Measurements from ENCODE around the gene NCEH1. TPM values are rescaled to one million over a fixed set of nuclear protein-coding genes. Genes with fewer than 3 reads are reported as not detected.

Gene NCEH1
- total RNA-seq, 1 experiment from 2014 or later, result 4.5 TPM

GRCh38 chr3:172586436-172586835 lies 124.4 kb downstream of the NCEH1 start:
- Mint-ChIP-seq H3K9me3 (peaks cover 7% of the 10 kb centered on the region), H3K36me3 (no peaks in the 10 kb centered on the region), H3K4me1 (no peaks in the 10 kb centered on the region), H3K27ac (no peak overlapping the region), H3K27me3 (ENCODE audit: low read depth) (no peaks in the 10 kb centered on the region), H3K4me3 (no peak overlapping the region)
- TF ChIP-seq HMGA2 (CRISPR knock-in tag; IDR thresholded peaks at IDR 0.05), result no peak
- TF ChIP-seq MAX (CRISPR knock-in tag; IDR thresholded peaks at IDR 0.05), result no peak
- DNase-seq (ENCODE audit: low spot score), result no peak
- ATAC-seq, result no peak
- CTCF ChIA-PET, result interaction anchor here (0.6 to 1.7 kb wide), 2 partner anchors 10 to 40 kb away, joined by 4 to 5 read pairs; no protein-coding TSS in a partner anchor
- POLR2A ChIA-PET, result no interaction called here

GRCh38 chr3:172585954-172586353 lies 124.9 kb downstream of the NCEH1 start:
- CTCF ChIA-PET, result interaction anchor here (1.7 kb wide), 1 partner anchor 10 kb away, joined by 4 read pairs; no protein-coding TSS in a partner anchor
- no peaks in the 10 kb centered on the region for H3K4me1 Mint-ChIP-seq
- DNase-seq (ENCODE audit: low spot score) (no peak), ATAC-seq (no peak)
- H3K4me3 Mint-ChIP-seq, result no peak overlapping the region
- H3K27me3 Mint-ChIP-seq (ENCODE audit: low read depth), result no peaks in the 10 kb centered on the region
- POLR2A ChIA-PET, result no interaction called here
- H3K27ac Mint-ChIP-seq, result no peak overlapping the region
- H3K9me3 Mint-ChIP-seq, result peaks cover 7% of the 10 kb centered on the region
- H3K36me3 Mint-ChIP-seq, result no peaks in the 10 kb centered on the region
- TF ChIP-seq ELF4 (CRISPR knock-in tag; IDR thresholded peaks at IDR 0.05; ENCODE audit: low read depth) (no peak), ZNF232 (CRISPR knock-in tag; IDR thresholded peaks at IDR 0.05) (no peak), ZNF219 (CRISPR knock-in tag; IDR thresholded peaks at IDR 0.05; ENCODE audit: borderline replicate concordance) (no peak), HMGA2 (CRISPR knock-in tag; IDR thresholded peaks at IDR 0.05) (no peak), USF2 (CRISPR knock-in tag; IDR thresholded peaks at IDR 0.05) (no peak), RORB (CRISPR knock-in tag; IDR thresholded peaks at IDR 0.05) (no peak), NFYB (CRISPR knock-in tag; conservative IDR thresholded peaks at IDR 0.05; ENCODE audit: low read depth) (no peak), ZBTB21 (CRISPR knock-in tag; IDR thresholded peaks at IDR 0.05; ENCODE audit: borderline replicate concordance) (no peak)
- TF ChIP-seq, protein P1, sequence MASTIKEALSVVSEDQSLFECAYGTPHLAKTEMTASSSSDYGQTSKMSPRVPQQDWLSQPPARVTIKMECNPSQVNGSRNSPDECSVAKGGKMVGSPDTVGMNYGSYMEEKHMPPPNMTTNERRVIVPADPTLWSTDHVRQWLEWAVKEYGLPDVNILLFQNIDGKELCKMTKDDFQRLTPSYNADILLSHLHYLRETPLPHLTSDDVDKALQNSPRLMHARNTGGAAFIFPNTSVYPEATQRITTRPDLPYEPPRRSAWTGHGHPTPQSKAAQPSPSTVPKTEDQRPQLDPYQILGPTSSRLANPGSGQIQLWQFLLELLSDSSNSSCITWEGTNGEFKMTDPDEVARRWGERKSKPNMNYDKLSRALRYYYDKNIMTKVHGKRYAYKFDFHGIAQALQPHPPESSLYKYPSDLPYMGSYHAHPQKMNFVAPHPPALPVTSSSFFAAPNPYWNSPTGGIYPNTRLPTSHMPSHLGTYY (CRISPR knock-in tag; IDR thresholded peaks at IDR 0.05), result no peak
- TF ChIP-seq, protein P2, sequence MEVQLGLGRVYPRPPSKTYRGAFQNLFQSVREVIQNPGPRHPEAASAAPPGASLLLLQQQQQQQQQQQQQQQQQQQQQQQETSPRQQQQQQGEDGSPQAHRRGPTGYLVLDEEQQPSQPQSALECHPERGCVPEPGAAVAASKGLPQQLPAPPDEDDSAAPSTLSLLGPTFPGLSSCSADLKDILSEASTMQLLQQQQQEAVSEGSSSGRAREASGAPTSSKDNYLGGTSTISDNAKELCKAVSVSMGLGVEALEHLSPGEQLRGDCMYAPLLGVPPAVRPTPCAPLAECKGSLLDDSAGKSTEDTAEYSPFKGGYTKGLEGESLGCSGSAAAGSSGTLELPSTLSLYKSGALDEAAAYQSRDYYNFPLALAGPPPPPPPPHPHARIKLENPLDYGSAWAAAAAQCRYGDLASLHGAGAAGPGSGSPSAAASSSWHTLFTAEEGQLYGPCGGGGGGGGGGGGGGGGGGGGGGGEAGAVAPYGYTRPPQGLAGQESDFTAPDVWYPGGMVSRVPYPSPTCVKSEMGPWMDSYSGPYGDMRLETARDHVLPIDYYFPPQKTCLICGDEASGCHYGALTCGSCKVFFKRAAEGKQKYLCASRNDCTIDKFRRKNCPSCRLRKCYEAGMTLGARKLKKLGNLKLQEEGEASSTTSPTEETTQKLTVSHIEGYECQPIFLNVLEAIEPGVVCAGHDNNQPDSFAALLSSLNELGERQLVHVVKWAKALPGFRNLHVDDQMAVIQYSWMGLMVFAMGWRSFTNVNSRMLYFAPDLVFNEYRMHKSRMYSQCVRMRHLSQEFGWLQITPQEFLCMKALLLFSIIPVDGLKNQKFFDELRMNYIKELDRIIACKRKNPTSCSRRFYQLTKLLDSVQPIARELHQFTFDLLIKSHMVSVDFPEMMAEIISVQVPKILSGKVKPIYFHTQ (CRISPR knock-in tag; IDR thresholded peaks at IDR 0.05), result no peak
- TF ChIP-seq, protein P3, sequence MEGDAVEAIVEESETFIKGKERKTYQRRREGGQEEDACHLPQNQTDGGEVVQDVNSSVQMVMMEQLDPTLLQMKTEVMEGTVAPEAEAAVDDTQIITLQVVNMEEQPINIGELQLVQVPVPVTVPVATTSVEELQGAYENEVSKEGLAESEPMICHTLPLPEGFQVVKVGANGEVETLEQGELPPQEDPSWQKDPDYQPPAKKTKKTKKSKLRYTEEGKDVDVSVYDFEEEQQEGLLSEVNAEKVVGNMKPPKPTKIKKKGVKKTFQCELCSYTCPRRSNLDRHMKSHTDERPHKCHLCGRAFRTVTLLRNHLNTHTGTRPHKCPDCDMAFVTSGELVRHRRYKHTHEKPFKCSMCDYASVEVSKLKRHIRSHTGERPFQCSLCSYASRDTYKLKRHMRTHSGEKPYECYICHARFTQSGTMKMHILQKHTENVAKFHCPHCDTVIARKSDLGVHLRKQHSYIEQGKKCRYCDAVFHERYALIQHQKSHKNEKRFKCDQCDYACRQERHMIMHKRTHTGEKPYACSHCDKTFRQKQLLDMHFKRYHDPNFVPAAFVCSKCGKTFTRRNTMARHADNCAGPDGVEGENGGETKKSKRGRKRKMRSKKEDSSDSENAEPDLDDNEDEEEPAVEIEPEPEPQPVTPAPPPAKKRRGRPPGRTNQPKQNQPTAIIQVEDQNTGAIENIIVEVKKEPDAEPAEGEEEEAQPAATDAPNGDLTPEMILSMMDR (IDR thresholded peaks at IDR 0.05), result no peak

DNA sequence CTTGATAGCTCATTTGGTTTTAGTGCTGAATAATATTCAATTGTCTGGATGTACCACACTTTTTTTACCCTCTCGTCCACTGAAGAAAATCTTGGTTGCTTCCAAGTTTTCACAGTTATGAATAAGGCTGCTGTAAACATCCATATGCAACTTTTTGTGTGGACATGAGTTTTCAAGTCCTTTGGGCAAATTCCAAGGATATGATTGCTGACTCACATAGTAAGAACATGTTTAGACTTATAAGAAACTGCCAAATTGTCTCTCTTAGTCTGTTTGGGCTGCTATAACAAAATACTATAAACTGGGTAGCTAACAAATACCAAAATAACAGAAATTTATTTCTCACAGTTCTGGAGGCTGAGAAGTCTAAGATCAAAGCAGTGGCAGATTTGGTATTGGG lies 128.2 kb downstream of the NCEH1 start:
- no peak for ATAC-seq
- H3K36me3 Mint-ChIP-seq, result no peaks in the 10 kb centered on the region
- H3K4me1 Mint-ChIP-seq, result no peaks in the 10 kb centered on the region
- H3K27me3 Mint-ChIP-seq (ENCODE audit: low read depth), result no peaks in the 10 kb centered on the region
- CTCF ChIA-PET, result interaction anchor here (1.3 kb wide), 1 partner anchor 105 kb away, joined by 5 read pairs; no protein-coding TSS in a partner anchor
- DNase-seq (ENCODE audit: low spot score), result no peak
- no peaks in the 10 kb centered on the region for H3K9me3 Mint-ChIP-seq
- no peak overlapping the region for H3K27ac Mint-ChIP-seq
- POLR2A ChIA-PET, result no interaction called here
- H3K4me3 Mint-ChIP-seq, result no peak overlapping the region
- TF ChIP-seq, protein P4, sequence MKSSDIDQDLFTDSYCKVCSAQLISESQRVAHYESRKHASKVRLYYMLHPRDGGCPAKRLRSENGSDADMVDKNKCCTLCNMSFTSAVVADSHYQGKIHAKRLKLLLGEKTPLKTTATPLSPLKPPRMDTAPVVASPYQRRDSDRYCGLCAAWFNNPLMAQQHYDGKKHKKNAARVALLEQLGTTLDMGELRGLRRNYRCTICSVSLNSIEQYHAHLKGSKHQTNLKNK (CRISPR knock-in tag; IDR thresholded peaks at IDR 0.05), result no peak
- TF ChIP-seq FOXK1 (CRISPR knock-in tag; IDR thresholded peaks at IDR 0.05), result no peak
- no peak for TF ChIP-seq ZNF219 (CRISPR knock-in tag; IDR thresholded peaks at IDR 0.05; ENCODE audit: borderline replicate concordance)
- no peak for TF ChIP-seq NR3C1 (CRISPR knock-in tag; conservative IDR thresholded peaks at IDR 0.05; ENCODE audit: low read depth)
- no peak for TF ChIP-seq ZNF121 (CRISPR knock-in tag; IDR thresholded peaks at IDR 0.05)
- TF ChIP-seq ZNF232 (CRISPR knock-in tag; IDR thresholded peaks at IDR 0.05), result no peak
- TF ChIP-seq CREB1 (CRISPR knock-in tag; IDR thresholded peaks at IDR 0.05), result no peak
